Measurements from ENCODE around the gene PDE6B.

DNA sequence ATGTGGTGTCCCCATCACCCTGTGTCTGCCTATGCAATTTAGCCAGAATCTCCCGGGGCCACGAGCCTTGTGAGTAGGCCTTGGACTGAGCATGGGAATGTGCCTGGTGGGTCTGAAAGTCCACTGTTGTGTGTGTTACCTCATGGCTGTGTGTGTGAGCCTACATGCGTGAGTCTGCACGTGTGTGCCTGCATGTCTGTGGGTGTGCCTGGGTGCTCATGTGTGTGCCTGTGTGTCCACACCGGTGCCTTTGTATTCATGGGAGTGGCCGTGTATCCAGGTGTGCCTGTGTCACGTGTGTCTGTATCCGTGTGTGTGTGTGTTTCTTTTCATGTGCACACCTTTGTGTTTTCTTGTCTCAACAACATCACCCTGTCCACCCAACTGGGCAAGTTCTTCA lies 34.5 kb downstream of the PDE6B start:
- TF ChIP-seq POLR2A (IDR thresholded peaks at IDR 0.05) (no peak), POLR2AphosphoS5 (IDR thresholded peaks at IDR 0.05) (no peak)
